ENCODE measurements around the gene DCHS1.

GRCh38 chr11:6572215-6572614, 83.4 kb downstream of the DCHS1 start:
- TF ChIP-seq, protein P1, sequence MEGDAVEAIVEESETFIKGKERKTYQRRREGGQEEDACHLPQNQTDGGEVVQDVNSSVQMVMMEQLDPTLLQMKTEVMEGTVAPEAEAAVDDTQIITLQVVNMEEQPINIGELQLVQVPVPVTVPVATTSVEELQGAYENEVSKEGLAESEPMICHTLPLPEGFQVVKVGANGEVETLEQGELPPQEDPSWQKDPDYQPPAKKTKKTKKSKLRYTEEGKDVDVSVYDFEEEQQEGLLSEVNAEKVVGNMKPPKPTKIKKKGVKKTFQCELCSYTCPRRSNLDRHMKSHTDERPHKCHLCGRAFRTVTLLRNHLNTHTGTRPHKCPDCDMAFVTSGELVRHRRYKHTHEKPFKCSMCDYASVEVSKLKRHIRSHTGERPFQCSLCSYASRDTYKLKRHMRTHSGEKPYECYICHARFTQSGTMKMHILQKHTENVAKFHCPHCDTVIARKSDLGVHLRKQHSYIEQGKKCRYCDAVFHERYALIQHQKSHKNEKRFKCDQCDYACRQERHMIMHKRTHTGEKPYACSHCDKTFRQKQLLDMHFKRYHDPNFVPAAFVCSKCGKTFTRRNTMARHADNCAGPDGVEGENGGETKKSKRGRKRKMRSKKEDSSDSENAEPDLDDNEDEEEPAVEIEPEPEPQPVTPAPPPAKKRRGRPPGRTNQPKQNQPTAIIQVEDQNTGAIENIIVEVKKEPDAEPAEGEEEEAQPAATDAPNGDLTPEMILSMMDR (IDR thresholded peaks at IDR 0.05): no peak
- TF ChIP-seq POLR2A (IDR thresholded peaks at IDR 0.05): no peak
- no peak for TF ChIP-seq POLR2AphosphoS5 (IDR thresholded peaks at IDR 0.05)
